Fibroblast of skin of scalp (primary cell): ENCODE measurements around the gene KIF22.
"Not testable (repeated sequence)": the region's sequence is repeated elsewhere in the genome, so short reads cannot be mapped to it uniquely, and the experiment has no call there.

Source experiments
- DNase-seq: peaks from one replicate; pipeline ENCODE4 v3.0.0-alpha.2; 2013

The KIF22 gene

GRCh38 chr16:29766571-29766970 lies 24.0 kb upstream of the KIF22 start:
- DNase-seq: no peak

GRCh38 chr16:29767062-29767461 lies 23.5 kb upstream of the KIF22 start:
- DNase-seq: no peak

- DNase-seq: no peak
Measured at GRCh38 chr16:29769507-29769906, 21.0 kb upstream of the KIF22 start.

- DNase-seq: no peak
Measured at GRCh38 chr16:29770250-29770929, 20.2 kb upstream of the KIF22 start.

GRCh38 chr16:29772330-29772729 lies 18.2 kb upstream of the KIF22 start:
- DNase-seq: not testable (repeated sequence)

GRCh38 chr16:29774730-29775129 lies 15.8 kb upstream of the KIF22 start:
- DNase-seq: no peak

- peak; percentile 23 for DNase-seq
Measured at GRCh38 chr16:29775742-29776408, 14.7 kb upstream of the KIF22 start.

- no peak for DNase-seq
Measured at GRCh38 chr16:29777576-29778350, 12.8 kb upstream of the KIF22 start, which contains the start of gene ZG16. ZG16 (plus strand) TSS chr16:29778256; CDS start chr16:29779267, 1,011 bp downstream.

GRCh38 chr16:29779474-29779873 lies 11.1 kb upstream of the KIF22 start:
- peak; percentile 29 for DNase-seq

GRCh38 chr16:29783094-29783953 lies 7.2 kb upstream of the KIF22 start:
- not testable (repeated sequence) for DNase-seq

GRCh38 chr16:29784157-29784556 lies 6.4 kb upstream of the KIF22 start:
- no peak for DNase-seq

GRCh38 chr16:29784901-29785500 lies 5.5 kb upstream of the KIF22 start:
- peak; percentile 64 for DNase-seq

GRCh38 chr16:29787155-29787554 lies 3.4 kb upstream of the KIF22 start:
- DNase-seq: not testable (repeated sequence)

- no peak for DNase-seq
Measured at GRCh38 chr16:29789775-29790182, 772 bp upstream of the KIF22 start.

GRCh38 chr16:29790949-29791844 lies 646 bp downstream of the KIF22 start:
- no peak for DNase-seq

- no peak for DNase-seq
Measured at GRCh38 chr16:29791845-29792807, 1.6 kb downstream of the KIF22 start.

- not testable (repeated sequence) for DNase-seq
Measured at GRCh38 chr16:29793153-29793552, 2.6 kb downstream of the KIF22 start.

- DNase-seq: no peak
Measured at GRCh38 chr16:29794231-29794710, 3.7 kb downstream of the KIF22 start.

- no peak for DNase-seq
Measured at GRCh38 chr16:29802416-29802935, 11.9 kb downstream of the KIF22 start.
